Osteoblast (primary cell): ENCODE results near the gene BAHD1. TPM values are rescaled to one million over a fixed set of nuclear protein-coding genes. Genes with fewer than 3 reads are reported as not detected.

ENCODE experiments used
- DNase-seq: peaks from one replicate; pipeline ENCODE4 v3.0.0; 2011; ENCODE audit warnings: low spot score, mixed read lengths; ENCODE audit not compliant: insufficient read length; ENCODE audit errors: missing footprints
- H2AFZ ChIP-seq: 2 replicates; pipeline ENCODE4 v1.6.0; 2011; ENCODE audit warnings: mild to moderate bottlenecking, low read length
- H3K27ac ChIP-seq: 2 replicates; pipeline ENCODE4 v1.5.1; 2011; ENCODE audit warnings: mild to moderate bottlenecking, low read depth, low read length, moderate library complexity
- H3K27me3 ChIP-seq: 2 replicates; pipeline ENCODE4 v1.6.0; 2012; ENCODE audit warnings: mild to moderate bottlenecking, control low read depth, inconsistent platforms, low read length, moderate library complexity; ENCODE audit not compliant: insufficient read depth
- H3K36me3 ChIP-seq: 2 replicates; pipeline ENCODE4 v1.5.1; 2011; ENCODE audit warnings: mild to moderate bottlenecking, low read length, control low read depth, moderate library complexity; ENCODE audit not compliant: insufficient read depth
- H3K4me1 ChIP-seq: 2 replicates; pipeline ENCODE4 v1.5.1; 2011; ENCODE audit warnings: mild to moderate bottlenecking, low read length, control low read depth, moderate library complexity; ENCODE audit not compliant: insufficient read depth
- H3K4me2 ChIP-seq: 2 replicates; pipeline ENCODE4 v1.6.0; 2011; ENCODE audit warnings: mild to moderate bottlenecking, low read length; ENCODE audit not compliant: insufficient read depth
- H3K4me3 ChIP-seq: fragments of 200-600 bp; sonication (generic); 3 replicates; pipeline ENCODE4 v1.5.1; 2012; ENCODE audit warnings: mild to moderate bottlenecking, low read length, inconsistent platforms; ENCODE audit not compliant: insufficient read depth
- H3K79me2 ChIP-seq: 2 replicates; pipeline ENCODE4 v1.6.0; 2012; ENCODE audit warnings: mild to moderate bottlenecking, low read length, control low read depth, inconsistent platforms; ENCODE audit not compliant: insufficient read depth
- H3K9me3 ChIP-seq: 2 replicates; pipeline ENCODE4 v1.5.1; 2011; ENCODE audit warnings: low read depth, low read length, control low read depth
- H4K20me1 ChIP-seq: 2 replicates; pipeline ENCODE4 v1.6.0; 2012; ENCODE audit warnings: mild to moderate bottlenecking, low read length, control low read depth; ENCODE audit not compliant: insufficient read depth
- total RNA-seq: library from RNA; depleted of rRNA; stranded (reverse); fragments of >200 nt; gene quantifications from 2 replicates; pipeline ENCODE4 v1.2.3, GENCODE V29; 2012
- TF ChIP-seq, protein P1 (sequence below): IDR thresholded peaks from 2 replicates; pipeline ENCODE4 v1.5.1; 2011; ENCODE audit warnings: mild to moderate bottlenecking, low read depth, low read length, moderate library complexity; ENCODE audit errors: extremely low read depth

BAHD1 gene
- total RNA-seq, 1 donor, result 10.5 TPM

DNA sequence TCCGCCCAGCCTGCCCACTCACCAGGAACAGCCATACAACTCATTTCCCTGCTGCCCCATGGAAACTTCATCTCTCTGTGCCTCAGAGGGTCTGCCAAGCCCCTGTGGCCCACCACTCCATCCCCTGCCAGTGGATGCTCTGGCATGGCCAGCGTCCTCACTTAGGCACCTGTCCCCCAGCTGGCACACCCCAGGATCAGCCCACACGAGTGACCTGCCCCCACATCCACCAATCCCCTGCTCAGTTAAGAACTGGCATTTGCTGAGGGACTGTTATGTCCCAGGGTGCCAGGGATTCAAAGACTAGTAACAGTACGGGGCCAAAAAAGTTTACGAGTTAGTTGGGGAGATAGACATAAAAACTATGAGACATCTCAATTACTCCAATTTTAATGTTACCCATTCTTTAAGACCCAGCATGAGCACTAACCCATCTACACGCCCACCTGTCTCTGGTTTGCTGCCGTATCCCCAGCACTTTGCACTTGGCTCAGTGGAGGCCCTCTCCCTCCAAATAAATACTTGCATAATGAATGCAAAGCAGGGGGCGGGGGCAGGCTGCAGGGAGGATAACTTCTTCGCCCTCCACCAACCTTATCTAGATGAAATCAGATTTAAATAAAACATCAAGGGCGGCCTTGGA, 11.6 kb upstream of the BAHD1 start:
- no peak overlapping the region for H3K4me3 ChIP-seq
- no peaks in the 10 kb centered on the region for H3K36me3 ChIP-seq
- TF ChIP-seq, protein P1, sequence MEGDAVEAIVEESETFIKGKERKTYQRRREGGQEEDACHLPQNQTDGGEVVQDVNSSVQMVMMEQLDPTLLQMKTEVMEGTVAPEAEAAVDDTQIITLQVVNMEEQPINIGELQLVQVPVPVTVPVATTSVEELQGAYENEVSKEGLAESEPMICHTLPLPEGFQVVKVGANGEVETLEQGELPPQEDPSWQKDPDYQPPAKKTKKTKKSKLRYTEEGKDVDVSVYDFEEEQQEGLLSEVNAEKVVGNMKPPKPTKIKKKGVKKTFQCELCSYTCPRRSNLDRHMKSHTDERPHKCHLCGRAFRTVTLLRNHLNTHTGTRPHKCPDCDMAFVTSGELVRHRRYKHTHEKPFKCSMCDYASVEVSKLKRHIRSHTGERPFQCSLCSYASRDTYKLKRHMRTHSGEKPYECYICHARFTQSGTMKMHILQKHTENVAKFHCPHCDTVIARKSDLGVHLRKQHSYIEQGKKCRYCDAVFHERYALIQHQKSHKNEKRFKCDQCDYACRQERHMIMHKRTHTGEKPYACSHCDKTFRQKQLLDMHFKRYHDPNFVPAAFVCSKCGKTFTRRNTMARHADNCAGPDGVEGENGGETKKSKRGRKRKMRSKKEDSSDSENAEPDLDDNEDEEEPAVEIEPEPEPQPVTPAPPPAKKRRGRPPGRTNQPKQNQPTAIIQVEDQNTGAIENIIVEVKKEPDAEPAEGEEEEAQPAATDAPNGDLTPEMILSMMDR, result no peak
- DNase-seq, result peak; percentile 13
- no peak overlapping the region for H2AFZ ChIP-seq
- H3K9me3 ChIP-seq, result no peaks in the 10 kb centered on the region
- H3K79me2 ChIP-seq, result no peaks in the 10 kb centered on the region
- no peak overlapping the region for H3K4me2 ChIP-seq
- H4K20me1 ChIP-seq, result no peaks in the 10 kb centered on the region
- no peak overlapping the region for H3K27ac ChIP-seq
- H3K27me3 ChIP-seq, result peaks cover 28% of the 10 kb centered on the region
- peaks cover 2% of the 10 kb centered on the region for H3K4me1 ChIP-seq

- no peak overlapping the region for H3K4me3 ChIP-seq
- no peaks in the 10 kb centered on the region for H3K9me3 ChIP-seq
- H2AFZ ChIP-seq, result peak overlapping the region; percentile 74
- TF ChIP-seq, protein P1, result no peak
- peaks cover 39% of the 10 kb centered on the region for H3K27me3 ChIP-seq
- peak overlapping the region; percentile 48 for H3K4me2 ChIP-seq
- DNase-seq, result peak; percentile 86
- peaks cover 2% of the 10 kb centered on the region for H3K4me1 ChIP-seq
- no peaks in the 10 kb centered on the region for H3K36me3 ChIP-seq
- no peak overlapping the region for H3K27ac ChIP-seq
- no peaks in the 10 kb centered on the region for H3K79me2 ChIP-seq
- H4K20me1 ChIP-seq, result no peaks in the 10 kb centered on the region
Measured at GRCh38 chr15:40430271-40430805, 10.4 kb upstream of the BAHD1 start.

GRCh38 chr15:40435023-40435709, 5.6 kb upstream of the BAHD1 start:
- Histone ChIP-seq H4K20me1 (no peaks in the 10 kb centered on the region), H3K79me2 (no peaks in the 10 kb centered on the region), H3K4me2 (no peak overlapping the region), H3K4me3 (no peak overlapping the region), H3K4me1 (peaks cover 8% of the 10 kb centered on the region), H3K27me3 (peaks cover 75% of the 10 kb centered on the region), H3K9me3 (no peaks in the 10 kb centered on the region), H3K36me3 (no peaks in the 10 kb centered on the region), H2AFZ (no peak overlapping the region), H3K27ac (no peak overlapping the region)
- no peak for DNase-seq
- TF ChIP-seq, protein P1, result no peak

- H3K27me3 ChIP-seq, result peaks cover 69% of the 10 kb centered on the region
Measured at GRCh38 chr15:40435710-40436089, 5.1 kb upstream of the BAHD1 start.

More at GRCh38 chr15:40435710-40436089, 5.1 kb upstream of the BAHD1 start:
- DNase-seq, result no peak
- Histone ChIP-seq H2AFZ (no peak overlapping the region), H3K9me3 (no peaks in the 10 kb centered on the region), H3K4me1 (peaks cover 9% of the 10 kb centered on the region), H3K4me3 (peak overlapping the region; percentile 56), H4K20me1 (no peaks in the 10 kb centered on the region), H3K27ac (no peak overlapping the region), H3K4me2 (peak overlapping the region; percentile 65), H3K36me3 (no peaks in the 10 kb centered on the region), H3K79me2 (no peaks in the 10 kb centered on the region)
- TF ChIP-seq, protein P1, result no peak
